ENCODE measurements around the gene PPP2R3B.

DNA sequence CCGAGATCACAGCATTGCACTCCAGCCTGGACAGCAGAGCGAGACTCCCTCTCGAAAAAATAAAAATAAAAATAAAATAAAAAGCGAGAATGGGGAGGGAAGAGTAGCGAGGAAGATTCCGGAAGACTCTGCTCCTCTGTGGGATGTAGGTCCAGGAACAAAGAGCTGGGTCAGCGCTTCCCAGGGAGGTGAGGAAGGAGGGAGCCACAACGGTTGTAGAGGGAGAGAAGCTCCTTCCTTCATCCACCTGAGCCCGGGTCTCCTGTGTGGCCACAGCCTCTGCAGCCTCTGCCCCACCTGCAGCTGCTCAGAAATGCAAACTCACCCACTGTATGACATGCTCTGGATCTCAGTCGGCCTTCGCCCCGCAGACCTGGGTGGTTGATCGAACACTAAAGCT, 3.8 kb upstream of the PPP2R3B start:
- TF ChIP-seq CTCF (IDR thresholded peaks at IDR 0.05) (no peak), POLR2A (IDR thresholded peaks at IDR 0.05) (no peak)
